ENCODE measurements around the gene FANCC.
"Not testable (repeated sequence)": the region's sequence is repeated elsewhere in the genome, so short reads cannot be mapped to it uniquely, and the experiment has no call there.

DNA sequence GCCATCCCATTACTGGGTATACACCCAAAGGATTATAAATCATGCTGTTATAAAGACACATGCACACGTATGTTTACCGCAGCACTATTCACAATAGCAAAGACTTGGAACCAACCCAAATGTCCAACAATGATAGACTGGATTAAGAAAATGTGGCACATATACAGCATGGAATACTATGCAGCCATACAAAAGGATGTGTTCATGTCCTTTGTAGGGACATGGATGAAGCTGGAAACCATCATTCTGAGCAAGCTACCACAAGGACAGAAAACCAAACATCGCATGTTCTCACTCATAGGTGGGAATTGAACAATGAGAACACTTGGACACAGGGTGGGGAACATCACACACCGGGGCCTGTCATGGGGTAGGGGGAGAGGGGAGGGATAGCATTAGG, 97.2 kb downstream of the FANCC start:
- TF ChIP-seq, protein P1, sequence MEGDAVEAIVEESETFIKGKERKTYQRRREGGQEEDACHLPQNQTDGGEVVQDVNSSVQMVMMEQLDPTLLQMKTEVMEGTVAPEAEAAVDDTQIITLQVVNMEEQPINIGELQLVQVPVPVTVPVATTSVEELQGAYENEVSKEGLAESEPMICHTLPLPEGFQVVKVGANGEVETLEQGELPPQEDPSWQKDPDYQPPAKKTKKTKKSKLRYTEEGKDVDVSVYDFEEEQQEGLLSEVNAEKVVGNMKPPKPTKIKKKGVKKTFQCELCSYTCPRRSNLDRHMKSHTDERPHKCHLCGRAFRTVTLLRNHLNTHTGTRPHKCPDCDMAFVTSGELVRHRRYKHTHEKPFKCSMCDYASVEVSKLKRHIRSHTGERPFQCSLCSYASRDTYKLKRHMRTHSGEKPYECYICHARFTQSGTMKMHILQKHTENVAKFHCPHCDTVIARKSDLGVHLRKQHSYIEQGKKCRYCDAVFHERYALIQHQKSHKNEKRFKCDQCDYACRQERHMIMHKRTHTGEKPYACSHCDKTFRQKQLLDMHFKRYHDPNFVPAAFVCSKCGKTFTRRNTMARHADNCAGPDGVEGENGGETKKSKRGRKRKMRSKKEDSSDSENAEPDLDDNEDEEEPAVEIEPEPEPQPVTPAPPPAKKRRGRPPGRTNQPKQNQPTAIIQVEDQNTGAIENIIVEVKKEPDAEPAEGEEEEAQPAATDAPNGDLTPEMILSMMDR (IDR thresholded peaks at IDR 0.05), result not testable (repeated sequence)
- TF ChIP-seq POLR2A (IDR thresholded peaks at IDR 0.05), result not testable (repeated sequence)

Measured in body of pancreas (tissue), 4 donors.